ENCODE results near the gene LRCOL1.

LRCOL1 gene

GRCh38 chr12:132576701-132577100 lies 33.7 kb downstream of the LRCOL1 start:
- TF ChIP-seq CTCF (IDR thresholded peaks at IDR 0.05; ENCODE audit: insufficient read depth, low read depth, low read length, missing control alignments), result no peak
- DNase-seq (ENCODE audit: low read depth), result no peak
- H3K4me3 ChIP-seq (ENCODE audit: low read depth, low read length), result no peak overlapping the region

- no peak for DNase-seq (ENCODE audit: low read depth)
- no peak for TF ChIP-seq CTCF (IDR thresholded peaks at IDR 0.05; ENCODE audit: insufficient read depth, low read depth, low read length, missing control alignments)
These were observed 34.7 kb downstream of the LRCOL1 start for GRCh38 chr12:132575661-132576060.

GRCh38 chr12:132574271-132574996 lies 35.9 kb downstream of the LRCOL1 start:
- no peak overlapping the region for H3K4me3 ChIP-seq (ENCODE audit: low read depth, low read length)
- no peak for TF ChIP-seq CTCF (IDR thresholded peaks at IDR 0.05; ENCODE audit: insufficient read depth, low read depth, low read length, missing control alignments)
- DNase-seq (ENCODE audit: low read depth), result no peak

More at GRCh38 chr12:132575661-132576060, 34.7 kb downstream of the LRCOL1 start:
- H3K4me3 ChIP-seq (ENCODE audit: low read depth, low read length), result no peak overlapping the region

- no peak for TF ChIP-seq CTCF (IDR thresholded peaks at IDR 0.05; ENCODE audit: insufficient read depth, low read depth, low read length, missing control alignments)
- no peak overlapping the region for H3K4me3 ChIP-seq (ENCODE audit: low read depth, low read length)
- no peak for DNase-seq (ENCODE audit: low read depth)
These were observed 37.3 kb downstream of the LRCOL1 start for GRCh38 chr12:132572801-132573760.

GRCh38 chr12:132572106-132572505 lies 38.3 kb downstream of the LRCOL1 start:
- TF ChIP-seq CTCF (IDR thresholded peaks at IDR 0.05; ENCODE audit: insufficient read depth, low read depth, low read length, missing control alignments), result no peak
- DNase-seq (ENCODE audit: low read depth), result no peak

GRCh38 chr12:132571598-132571997 lies 38.8 kb downstream of the LRCOL1 start:
- DNase-seq (ENCODE audit: low read depth), result no peak
- H3K4me3 ChIP-seq (ENCODE audit: low read depth, low read length), result no peak overlapping the region
- no peak for TF ChIP-seq CTCF (IDR thresholded peaks at IDR 0.05; ENCODE audit: insufficient read depth, low read depth, low read length, missing control alignments)

More at GRCh38 chr12:132572106-132572505, 38.3 kb downstream of the LRCOL1 start:
- no peak overlapping the region for H3K4me3 ChIP-seq (ENCODE audit: low read depth, low read length)

Data from GM12865 (cell line).